Measurements from ENCODE around the gene SDF2L1. TPM values are rescaled to one million over a fixed set of nuclear protein-coding genes. Genes with fewer than 3 reads are reported as not detected.

The SDF2L1 gene
- total and polyA plus RNA-seq, 2 of the 13 experiments (the other 11 are each of a cell fraction or from before 2014, with no cell fraction given), result 18.0 to 57.4 TPM

GRCh38 chr22:21629255-21630149 is 12.6 kb upstream of the SDF2L1 start, which contains the start of gene YDJC (continued):
- TF ChIP-seq IKZF5 (CRISPR knock-in tag; IDR thresholded peaks at IDR 0.05) (peak; percentile 47; the same call in 1 of the 2 replicates), ZNF451 (CRISPR knock-in tag; IDR thresholded peaks at IDR 0.05) (peak; percentile 45; the same call in 1 of the 2 replicates), ZBTB37 (CRISPR knock-in tag; IDR thresholded peaks at IDR 0.05) (0 out of 2 replicates have a peak, but pooled peaks have one; percentile 31), ZNF251 (CRISPR knock-in tag; IDR thresholded peaks at IDR 0.05) (peak; percentile 31; the same call in 1 of the 2 replicates), ZNF280D (CRISPR knock-in tag; IDR thresholded peaks at IDR 0.05) (peak; percentile 76; the same call in 1 of the 2 replicates), ZNF609 (CRISPR knock-in tag; IDR thresholded peaks at IDR 0.05; ENCODE audit: borderline replicate concordance) (peak; percentile 25; the same call in 1 of the 2 replicates), TEAD2 (CRISPR knock-in tag; IDR thresholded peaks at IDR 0.05) (peak; percentile 88; the same call in 1 of the 2 replicates), ZNF576 (CRISPR knock-in tag; IDR thresholded peaks at IDR 0.05) (peak; percentile 92), SIX4 (CRISPR knock-in tag; IDR thresholded peaks at IDR 0.05) (peak; percentile 61; the same call in 1 of the 2 replicates), CEBPZ (IDR thresholded peaks at IDR 0.05; ENCODE audit: low read length) (no peak)
